SH-SY5Y (cell line): Measurements from ENCODE around the gene FBXL7.

Experiments used
- GATA2 ChIP-seq: IDR thresholded peaks from 2 replicates; pipeline ENCODE4 v1.6.1; 2011; ENCODE audit warnings: mild to moderate bottlenecking, low read depth, low read length
- GATA3 ChIP-seq: IDR thresholded peaks from 2 replicates; pipeline ENCODE4 v1.6.1; 2011; ENCODE audit warnings: low read depth, mild to moderate bottlenecking, low read length, moderate library complexity

DNA sequence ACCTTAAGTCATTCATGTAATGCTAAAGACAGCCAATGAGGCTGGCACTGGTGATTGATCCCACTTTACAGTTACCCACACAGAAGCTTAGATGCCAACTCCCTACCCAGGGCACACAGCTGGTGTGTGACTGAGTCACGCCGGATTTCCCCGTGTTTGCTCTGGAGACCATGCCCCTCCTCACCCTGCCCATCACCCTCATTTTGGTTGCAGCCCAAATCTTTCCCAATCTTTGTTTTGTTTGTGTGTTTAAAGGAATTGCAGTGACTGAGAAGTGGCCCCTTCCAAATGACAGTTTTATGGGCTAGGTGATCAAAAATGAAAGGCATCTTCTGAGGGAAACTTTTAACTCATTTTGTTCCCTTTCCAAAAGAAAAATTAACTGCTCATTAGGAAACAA lies 10.9 kb downstream of the FBXL7 start:
- no peak for TF ChIP-seq GATA3
- TF ChIP-seq GATA2 = no peak
